Lower leg skin (tissue), 3 donors: ENCODE measurements around the gene MRPL12.

ENCODE experiments used
- POLR2A ChIP-seq, 2 donors: fragments of 450-650 bp; IDR thresholded peaks; one replicate each; pipeline ENCODE4 v1.6.1; 2016 to 2017; ENCODE audit warnings: antibody characterized with exemption in 2 of 2, mild to moderate bottlenecking in 1 of 2, moderate library complexity in 1 of 2
- TF ChIP-seq, protein P1 (sequence below), 3 donors: fragments of 450-650 bp; IDR thresholded peaks; one replicate each; pipeline ENCODE4 v1.5.1; 2016; ENCODE audit warnings: antibody characterized with exemption in 3 of 3, mild to moderate bottlenecking in 3 of 3, moderate library complexity in 2 of 3

DNA sequence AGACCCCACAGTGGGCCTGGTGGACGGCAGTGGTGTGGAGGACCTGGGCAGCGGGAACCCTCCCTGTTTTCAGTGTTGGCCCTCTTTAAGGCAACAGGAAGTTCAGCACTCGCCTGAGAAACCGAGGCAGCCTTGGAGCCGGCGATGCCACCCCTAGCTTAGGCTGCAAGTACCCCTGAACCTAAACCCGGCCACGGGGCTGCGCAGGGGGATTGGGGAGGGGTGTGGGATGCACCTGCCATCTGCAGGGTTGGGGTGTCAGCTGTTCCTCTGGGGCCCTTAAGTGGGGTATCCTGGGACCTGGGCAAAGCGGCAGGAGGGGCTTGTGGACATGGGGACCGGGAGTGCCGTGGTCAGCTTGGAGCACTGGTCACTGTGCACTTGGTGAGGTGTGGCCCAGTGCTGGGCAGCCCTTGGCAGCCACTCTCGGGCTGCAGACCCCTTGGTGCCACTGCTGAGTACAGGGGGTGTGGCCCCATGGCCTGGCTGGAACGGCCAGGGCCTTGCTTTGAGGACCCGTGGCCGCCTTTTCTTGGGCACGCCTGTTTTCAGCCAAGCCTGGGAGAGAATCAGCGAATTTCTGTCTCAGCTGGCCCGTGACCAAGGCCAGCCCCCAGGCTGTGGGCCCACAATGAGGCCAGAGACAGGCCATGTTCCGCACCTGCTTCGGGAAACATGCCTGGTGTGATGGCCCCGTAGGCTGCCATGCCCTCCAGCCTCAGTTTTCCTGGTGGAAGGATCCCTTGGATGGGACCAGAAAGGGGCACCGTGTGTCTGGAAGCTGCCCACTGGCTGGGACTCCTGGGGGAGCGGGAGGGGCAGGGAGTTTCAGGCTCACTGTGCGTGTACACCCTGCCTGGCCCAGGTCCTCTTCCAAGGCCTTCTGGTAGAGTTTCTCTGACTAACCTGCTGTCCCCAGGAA, 4.8 kb downstream of the MRPL12 start:
- TF ChIP-seq, protein P1, sequence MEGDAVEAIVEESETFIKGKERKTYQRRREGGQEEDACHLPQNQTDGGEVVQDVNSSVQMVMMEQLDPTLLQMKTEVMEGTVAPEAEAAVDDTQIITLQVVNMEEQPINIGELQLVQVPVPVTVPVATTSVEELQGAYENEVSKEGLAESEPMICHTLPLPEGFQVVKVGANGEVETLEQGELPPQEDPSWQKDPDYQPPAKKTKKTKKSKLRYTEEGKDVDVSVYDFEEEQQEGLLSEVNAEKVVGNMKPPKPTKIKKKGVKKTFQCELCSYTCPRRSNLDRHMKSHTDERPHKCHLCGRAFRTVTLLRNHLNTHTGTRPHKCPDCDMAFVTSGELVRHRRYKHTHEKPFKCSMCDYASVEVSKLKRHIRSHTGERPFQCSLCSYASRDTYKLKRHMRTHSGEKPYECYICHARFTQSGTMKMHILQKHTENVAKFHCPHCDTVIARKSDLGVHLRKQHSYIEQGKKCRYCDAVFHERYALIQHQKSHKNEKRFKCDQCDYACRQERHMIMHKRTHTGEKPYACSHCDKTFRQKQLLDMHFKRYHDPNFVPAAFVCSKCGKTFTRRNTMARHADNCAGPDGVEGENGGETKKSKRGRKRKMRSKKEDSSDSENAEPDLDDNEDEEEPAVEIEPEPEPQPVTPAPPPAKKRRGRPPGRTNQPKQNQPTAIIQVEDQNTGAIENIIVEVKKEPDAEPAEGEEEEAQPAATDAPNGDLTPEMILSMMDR (IDR thresholded peaks at IDR 0.05), result no peak
- no peak for TF ChIP-seq POLR2A (IDR thresholded peaks at IDR 0.05)
